Lung (tissue), 12 donors: ENCODE results near the gene EDC3. TPM values are rescaled to one million over a fixed set of nuclear protein-coding genes. Genes with fewer than 3 reads are reported as not detected.
A peak's percentile ranks its signal among the peaks of the same experiment; 100 is the strongest.

Experiments used
- ATAC-seq: fragments of 200-7000 bp; cut with Tn5 transposase; one replicate; pipeline ENCODE4 v1.9.1; 2020; ENCODE audit warnings: moderate number of reproducible peaks; ENCODE audit not compliant: insufficient read depth, low FRiP score
- DNase-seq, 3 donors: peaks; one replicate each; pipeline ENCODE4 v3.0.0-alpha.2; 2013 to 2017
- H3K27ac ChIP-seq, 2 donors: one replicate each; pipeline ENCODE4 v1.5.1; 2013; ENCODE audit warnings: mild to moderate bottlenecking in 2 of 2, moderate library complexity in 2 of 2, control low read depth in 1 of 2, inconsistent platforms in 1 of 2, low read depth in 1 of 2, low read length in 1 of 2
- H3K27me3 ChIP-seq, 3 donors: one replicate each; pipeline ENCODE4 v1.5.1; 2013; ENCODE audit warnings: low read length in 2 of 3; ENCODE audit not compliant: control insufficient read depth in 3 of 3, insufficient read depth in 3 of 3
- H3K36me3 ChIP-seq, 4 donors: one replicate each; pipeline ENCODE4 v1.5.1; 2013; ENCODE audit warnings: low read length in 4 of 4, mild to moderate bottlenecking in 1 of 4, moderate library complexity in 1 of 4; ENCODE audit not compliant: control insufficient read depth in 4 of 4, insufficient read depth in 4 of 4
- H3K4me1 ChIP-seq, 5 donors: one replicate each; pipeline ENCODE4 v1.5.1; 2013; ENCODE audit warnings: low read length in 5 of 5, mild to moderate bottlenecking in 2 of 5, moderate library complexity in 1 of 5; ENCODE audit not compliant: control insufficient read depth in 5 of 5, insufficient read depth in 5 of 5
- H3K4me3 ChIP-seq: one replicate; pipeline ENCODE4 v1.5.1; 2013; ENCODE audit warnings: mild to moderate bottlenecking, control low read depth, moderate library complexity
- H3K9ac ChIP-seq, 2 donors: one replicate each; pipeline ENCODE4 v1.5.1; 2013; ENCODE audit warnings: low read length in 2 of 2, control low read depth in 1 of 2; ENCODE audit not compliant: insufficient read depth in 1 of 2
- H3K9me3 ChIP-seq, 4 donors: one replicate each; pipeline ENCODE4 v1.5.1; 2013; ENCODE audit warnings: low read length in 3 of 4, mild to moderate bottlenecking in 1 of 4, moderate library complexity in 1 of 4; ENCODE audit not compliant: control insufficient read depth in 4 of 4, insufficient read depth in 3 of 4
- CTCF ChIP-seq: IDR thresholded peaks from 2 replicates; pipeline ENCODE4 v1.5.1; 2012; ENCODE audit warnings: mild to moderate bottlenecking; ENCODE audit errors: control extremely low read depth, extremely low read depth
- WGBS, 2 donors: extraction: QIAGEN DNeasy Blood & Tissue Kit; methylation state at CpG; one replicate each; pipeline ENCODE4 v1.1.7; 2013; 5-methylcytosine and 5-hydroxymethylcytosine counted together
- polyA plus RNA-seq, 2 donors: library from polyadenylated mRNA; stranded (reverse); fragments of 200-250 nt; gene quantifications; one replicate each; pipeline ENCODE4 v1.2.1, GENCODE V29; 2013
- total RNA-seq, 2 donors: library from RNA; depleted of rRNA in 1 of 2; stranded (reverse); fragments of >200 nt in 1 of 2; gene quantifications; one replicate each; pipeline ENCODE4 v1.2.1, GENCODE V29; 2014 to 2021
- donor health status: control.
- donor health status: control.
- donor health status: Bipolar disorder and iron deficiency.
- donor health status: healthy.
- donor health status: DM: yes; HTN: yes; CAD: no.

EDC3 gene
- total and polyA plus RNA-seq, 4 donors: 15.3 to 31.9 (median 22.0) TPM

- TF ChIP-seq CTCF: no peak
- ATAC-seq (no peak), DNase-seq (no peak)
- 94 to 95% methylated on average over 27 of the region's 27 CpGs for WGBS, 2 donors
- Histone ChIP-seq H3K27me3 (no peaks in the 10 kb centered on the region), H3K4me1 (peaks cover 10 to 22% (median 12%) of the 10 kb centered on the region in 5 donors), H3K27ac (no peak overlapping the region), H3K36me3 (peaks cover 22 to 64% (median 55%) of the 10 kb centered on the region in 4 donors), H3K9me3 (no peaks in the 10 kb centered on the region), H3K9ac (no peak overlapping the region), H3K4me3 (no peak overlapping the region)
Observed at GRCh38 chr15:74619916-74620635, 75.7 kb downstream of the EDC3 start.

- Histone ChIP-seq H3K27me3 (no peaks in the 10 kb centered on the region), H3K4me3 (no peak overlapping the region), H3K9me3 (no peaks in the 10 kb centered on the region), H3K9ac (no peak overlapping the region), H3K4me1 (peaks cover 10 to 25% (median 12%) of the 10 kb centered on the region in 5 donors), H3K27ac (no peak overlapping the region), H3K36me3 (peaks cover 19 to 54% (median 46%) of the 10 kb centered on the region in 4 donors)
- DNase-seq (no peak), ATAC-seq (no peak)
- 82 to 94% methylated on average over 15 of the region's 15 CpGs for WGBS, 2 donors
- TF ChIP-seq CTCF: no peak
Observed at GRCh38 chr15:74618841-74619596, 76.8 kb downstream of the EDC3 start.

GRCh38 chr15:74616996-74617395 is 78.8 kb downstream of the EDC3 start:
- H3K27me3 ChIP-seq: no peaks in the 10 kb centered on the region
- DNase-seq: no peak
- H3K27ac ChIP-seq: no peak overlapping the region
- TF ChIP-seq CTCF: no peak
- H3K9ac ChIP-seq: peak overlapping the region in 1 of 2 donors; percentile 81
- no peak for ATAC-seq
- peaks cover 5 to 35% (median 26%) of the 10 kb centered on the region in 4 donors for H3K36me3 ChIP-seq
- no peaks in the 10 kb centered on the region for H3K9me3 ChIP-seq
- H3K4me1 ChIP-seq: peaks cover 10 to 25% (median 12%) of the 10 kb centered on the region in 5 donors
- no peak overlapping the region for H3K4me3 ChIP-seq
